ENCODE data around the gene LCE1A. TPM values are rescaled to one million over a fixed set of nuclear protein-coding genes. Genes with fewer than 3 reads are reported as not detected.

LCE1A gene
- polyA plus RNA-seq, 1 donor (not counting 4 experiments of a cell fraction or from before 2014, with no cell fraction given), result not detected

DNA sequence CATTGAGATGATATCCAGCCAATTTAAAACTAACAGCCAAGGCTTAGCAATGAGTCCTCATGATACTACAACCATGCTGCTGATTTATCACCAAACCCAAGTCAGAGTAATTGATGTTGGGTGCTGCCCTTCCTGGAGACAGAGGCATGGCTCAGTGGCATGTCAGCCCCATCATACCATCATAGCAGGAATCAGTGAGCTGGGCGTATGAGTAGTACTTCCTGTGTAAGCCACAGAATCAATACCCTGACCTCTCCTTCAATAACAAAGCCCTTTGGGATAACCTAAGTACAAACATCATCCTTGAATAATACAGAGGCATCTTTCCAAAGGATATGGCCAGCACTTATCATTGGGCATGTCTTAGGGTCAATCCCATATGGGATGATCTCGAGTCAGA lies 44.2 kb upstream of the LCE1A start:
- Histone ChIP-seq H3K36me3 (ENCODE audit: control insufficient read depth in 2 of 2, extremely low read depth in 1 of 2, insufficient read depth in 2 of 2, low read length in 2 of 2) (no peaks in the 10 kb centered on the region), H3K79me2 (ENCODE audit: control insufficient read depth, insufficient read depth, low read length) (no peaks in the 10 kb centered on the region), H3K27ac (ENCODE audit: control insufficient read depth, insufficient read depth, low read length) (no peak overlapping the region), H4K20me1 (ENCODE audit: control insufficient read depth, extremely low read depth, insufficient read depth, low read length) (no peaks in the 10 kb centered on the region), H3K4me1 (ENCODE audit: control insufficient read depth, extremely low read depth, insufficient read depth, low read length) (peaks cover 15% of the 10 kb centered on the region), H3K4me3 (ENCODE audit: control insufficient read depth in 2 of 3, extremely low read depth in 1 of 3, insufficient read depth in 2 of 3, low read depth in 1 of 3, low read length in 3 of 3) (no peak overlapping the region), H3K9me1 (ENCODE audit: control insufficient read depth, extremely low read depth, insufficient read depth, low read length) (no peaks in the 10 kb centered on the region), H3K9ac (ENCODE audit: control insufficient read depth, extremely low read depth, insufficient read depth, low read length) (no peak overlapping the region), H3K4me2 (ENCODE audit: control insufficient read depth, extremely low read depth, insufficient read depth, low read depth, low read length) (no peak overlapping the region), H2AFZ (ENCODE audit: control insufficient read depth, low read length) (no peak overlapping the region), H3K27me3 (ENCODE audit: control insufficient read depth, extremely low read depth, insufficient read depth, low read length) (no peaks in the 10 kb centered on the region), H3K9me3 (ENCODE audit: control insufficient read depth, low read depth, low read length) (no peaks in the 10 kb centered on the region)
- dilution Hi-C loops (cut with MboI; ENCODE audit: extremely low pct_ligation_motif_present, low sequenced_read_pairs), result no loop called here
- TF ChIP-seq EZH2 (IDR thresholded peaks at IDR 0.05; ENCODE audit: low read length), result no peak
- TF ChIP-seq, protein P1, sequence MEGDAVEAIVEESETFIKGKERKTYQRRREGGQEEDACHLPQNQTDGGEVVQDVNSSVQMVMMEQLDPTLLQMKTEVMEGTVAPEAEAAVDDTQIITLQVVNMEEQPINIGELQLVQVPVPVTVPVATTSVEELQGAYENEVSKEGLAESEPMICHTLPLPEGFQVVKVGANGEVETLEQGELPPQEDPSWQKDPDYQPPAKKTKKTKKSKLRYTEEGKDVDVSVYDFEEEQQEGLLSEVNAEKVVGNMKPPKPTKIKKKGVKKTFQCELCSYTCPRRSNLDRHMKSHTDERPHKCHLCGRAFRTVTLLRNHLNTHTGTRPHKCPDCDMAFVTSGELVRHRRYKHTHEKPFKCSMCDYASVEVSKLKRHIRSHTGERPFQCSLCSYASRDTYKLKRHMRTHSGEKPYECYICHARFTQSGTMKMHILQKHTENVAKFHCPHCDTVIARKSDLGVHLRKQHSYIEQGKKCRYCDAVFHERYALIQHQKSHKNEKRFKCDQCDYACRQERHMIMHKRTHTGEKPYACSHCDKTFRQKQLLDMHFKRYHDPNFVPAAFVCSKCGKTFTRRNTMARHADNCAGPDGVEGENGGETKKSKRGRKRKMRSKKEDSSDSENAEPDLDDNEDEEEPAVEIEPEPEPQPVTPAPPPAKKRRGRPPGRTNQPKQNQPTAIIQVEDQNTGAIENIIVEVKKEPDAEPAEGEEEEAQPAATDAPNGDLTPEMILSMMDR (optimal IDR thresholded peaks at IDR 0.05 in 1 of 3, IDR thresholded peaks at IDR 0.05 in 1 of 3, conservative IDR thresholded peaks at IDR 0.05 in 1 of 3; ENCODE audit: extremely low read depth in 1 of 3, insufficient read depth in 2 of 3, low read length in 3 of 3), result no peak
- FAIRE-seq, result peak; percentile 83
- no peak for DNase-seq (ENCODE audit: low read depth, low spot score)

DNA sequence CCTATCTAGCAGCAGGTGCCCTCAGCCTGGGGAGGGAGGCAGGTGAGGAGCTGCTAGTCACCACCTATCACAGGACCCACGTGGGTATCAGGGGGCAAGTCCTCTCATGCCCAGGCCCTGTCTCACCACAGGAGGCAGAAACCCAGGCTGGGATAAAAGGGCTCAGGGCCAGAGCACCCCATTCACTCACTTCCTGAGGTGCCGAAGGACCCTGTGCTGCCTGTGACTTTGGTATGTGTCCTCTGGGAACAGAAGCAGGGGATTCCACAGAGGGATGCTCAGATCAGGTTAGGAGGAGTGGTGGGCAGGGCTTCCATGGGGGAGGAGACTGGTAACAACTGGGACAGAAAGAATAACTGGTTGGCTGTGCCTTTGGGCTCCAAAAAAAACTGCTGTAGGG lies 41.2 kb upstream of the LCE1A start, which contains the start of gene LCE1E:
TSS of gene LCE1E (plus strand) at position 181 of the 400 bp plus-strand sequence. CDS start 1,043 bp downstream, outside the sequence.
- peak within 1 kb of the TSS; percentile 71 for H3K4me2 ChIP-seq (ENCODE audit: control insufficient read depth, extremely low read depth, insufficient read depth, low read depth, low read length)
- no peaks in the 10 kb centered on the region for H3K36me3 ChIP-seq (ENCODE audit: control insufficient read depth in 2 of 2, extremely low read depth in 1 of 2, insufficient read depth in 2 of 2, low read length in 2 of 2)
- no peak within 1 kb of the TSS for H3K9ac ChIP-seq (ENCODE audit: control insufficient read depth, extremely low read depth, insufficient read depth, low read length)
- H3K4me3 ChIP-seq (ENCODE audit: control insufficient read depth in 2 of 3, extremely low read depth in 1 of 3, insufficient read depth in 2 of 3, low read depth in 1 of 3, low read length in 3 of 3), result peak within 1 kb of the TSS in 1 of 3 experiments; percentile 13
- H3K27me3 ChIP-seq (ENCODE audit: control insufficient read depth, extremely low read depth, insufficient read depth, low read length), result no peaks in the 10 kb centered on the region
- peak within 1 kb of the TSS; percentile 88 for H2AFZ ChIP-seq (ENCODE audit: control insufficient read depth, low read length)
- H3K9me1 ChIP-seq (ENCODE audit: control insufficient read depth, extremely low read depth, insufficient read depth, low read length), result no peaks in the 10 kb centered on the region
- TF ChIP-seq, protein P1 (optimal IDR thresholded peaks at IDR 0.05 in 1 of 3, IDR thresholded peaks at IDR 0.05 in 1 of 3, conservative IDR thresholded peaks at IDR 0.05 in 1 of 3; ENCODE audit: extremely low read depth in 1 of 3, insufficient read depth in 2 of 3, low read length in 3 of 3), result peak in 1 of 3 experiments; percentile 21
- TF ChIP-seq EZH2 (IDR thresholded peaks at IDR 0.05; ENCODE audit: low read length), result no peak
- peaks cover 15% of the 10 kb centered on the region for H3K4me1 ChIP-seq (ENCODE audit: control insufficient read depth, extremely low read depth, insufficient read depth, low read length)
- FAIRE-seq (peak; percentile 84), DNase-seq (ENCODE audit: low read depth, low spot score) (peak; percentile 48)
- no peaks in the 10 kb centered on the region for H3K79me2 ChIP-seq (ENCODE audit: control insufficient read depth, insufficient read depth, low read length)
- no peak within 1 kb of the TSS for H3K27ac ChIP-seq (ENCODE audit: control insufficient read depth, insufficient read depth, low read length)
- dilution Hi-C loops (cut with MboI; ENCODE audit: extremely low pct_ligation_motif_present, low sequenced_read_pairs), result no loop called here
- H4K20me1 ChIP-seq (ENCODE audit: control insufficient read depth, extremely low read depth, insufficient read depth, low read length), result no peaks in the 10 kb centered on the region
- no peaks in the 10 kb centered on the region for H3K9me3 ChIP-seq (ENCODE audit: control insufficient read depth, low read depth, low read length)
